GM18508 (cell line): ENCODE data around the gene FAP.
A peak's percentile ranks its signal among the peaks of the same experiment; 100 is the strongest.

Experiments used
- ATAC-seq: cut with Tn5 transposase; IDR thresholded peaks from one replicate; pipeline ENCODE4 v1.9.1; 2021; ENCODE audit warnings: moderate number of reproducible peaks; ENCODE audit not compliant: insufficient read depth, unreplicated experiment

The FAP gene

GRCh38 chr2:162243715-162244114 lies 470 bp upstream of the FAP start:
- no peak for ATAC-seq

- ATAC-seq: no peak
These were observed 512 bp downstream of the FAP start for GRCh38 chr2:162242586-162243280.

DNA sequence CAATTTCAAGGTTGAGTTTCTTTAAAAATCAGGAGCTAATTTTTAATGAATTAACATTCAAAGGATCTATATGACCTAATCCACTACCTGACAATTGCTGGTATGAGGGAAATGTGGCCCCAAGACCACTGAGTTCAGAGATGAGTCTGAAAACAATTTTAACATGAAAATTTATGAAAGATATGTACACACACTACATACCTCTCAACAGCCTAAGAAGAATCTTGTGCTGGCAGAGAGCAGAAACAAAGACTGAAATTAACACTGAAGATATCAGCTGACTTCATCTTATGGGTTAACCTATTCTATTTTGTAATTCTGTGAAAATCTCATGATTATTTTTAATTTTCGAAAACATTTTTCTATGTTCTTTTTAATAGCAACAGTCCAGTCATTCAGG lies 1.7 kb downstream of the FAP start:
- ATAC-seq: no peak

GRCh38 chr2:162234620-162235462 lies 8.4 kb downstream of the FAP start:
- ATAC-seq: no peak

DNA sequence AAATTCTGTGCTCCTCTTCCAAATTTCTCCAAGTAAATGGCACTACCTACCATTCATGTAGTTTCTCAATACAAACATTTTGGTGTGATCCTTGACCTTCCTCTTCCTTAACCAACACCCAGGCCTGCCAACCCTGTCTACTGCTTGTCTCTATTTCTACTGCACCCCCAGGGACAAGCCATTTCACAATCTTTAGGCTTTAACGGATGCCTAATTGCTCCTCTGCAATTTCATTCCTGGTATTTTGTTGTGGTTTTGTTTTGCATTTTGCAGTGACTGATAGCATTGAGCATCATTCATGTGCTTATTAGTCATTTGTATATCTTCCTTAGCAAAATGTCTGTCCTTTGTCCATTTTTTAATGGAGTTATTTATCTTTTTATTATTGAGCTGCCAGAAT lies 10.0 kb downstream of the FAP start:
- ATAC-seq: no peak

DNA sequence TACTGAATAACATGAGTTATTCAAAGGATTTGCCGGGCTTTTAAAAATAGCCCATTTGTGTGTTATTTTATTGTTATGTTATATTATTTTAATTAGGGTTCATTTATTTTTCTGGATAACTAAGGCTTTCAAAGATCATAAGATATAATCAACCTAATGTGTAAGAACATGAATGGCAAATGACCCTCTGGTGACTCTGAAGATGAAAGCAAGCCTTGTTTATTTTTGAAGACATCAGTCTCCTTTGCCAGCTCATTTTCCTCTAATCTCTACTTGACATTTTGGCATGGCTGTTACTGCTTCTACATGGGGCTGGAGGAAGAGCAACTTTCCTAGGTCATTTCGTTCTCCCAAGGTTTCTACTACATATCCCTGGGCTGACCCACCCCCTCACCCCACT lies 10.6 kb downstream of the FAP start:
- no peak for ATAC-seq

GRCh38 chr2:162232027-162232426 lies 11.2 kb downstream of the FAP start:
- no peak for ATAC-seq

- no peak for ATAC-seq
These were observed 12.5 kb downstream of the FAP start for GRCh38 chr2:162230761-162231160.

DNA sequence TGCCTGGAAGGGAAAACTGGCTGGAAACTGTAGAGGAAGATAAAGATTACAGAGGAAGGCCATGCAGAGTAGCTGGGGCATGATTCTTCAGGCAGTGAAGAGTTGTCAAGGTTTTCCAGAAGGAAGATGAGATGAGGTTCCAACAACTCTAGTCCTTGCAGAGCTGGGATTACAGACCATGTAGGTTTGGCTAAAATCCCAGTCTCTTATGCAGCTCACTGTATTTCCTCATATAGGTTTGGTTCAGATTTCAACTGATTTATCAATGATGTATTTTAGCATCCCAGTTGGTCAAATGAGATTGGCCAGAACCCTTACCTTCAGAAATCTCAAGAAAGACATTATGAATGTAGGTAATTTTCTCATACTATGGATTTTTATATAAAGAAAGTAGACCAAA lies 16.4 kb downstream of the FAP start:
- ATAC-seq: no peak

DNA sequence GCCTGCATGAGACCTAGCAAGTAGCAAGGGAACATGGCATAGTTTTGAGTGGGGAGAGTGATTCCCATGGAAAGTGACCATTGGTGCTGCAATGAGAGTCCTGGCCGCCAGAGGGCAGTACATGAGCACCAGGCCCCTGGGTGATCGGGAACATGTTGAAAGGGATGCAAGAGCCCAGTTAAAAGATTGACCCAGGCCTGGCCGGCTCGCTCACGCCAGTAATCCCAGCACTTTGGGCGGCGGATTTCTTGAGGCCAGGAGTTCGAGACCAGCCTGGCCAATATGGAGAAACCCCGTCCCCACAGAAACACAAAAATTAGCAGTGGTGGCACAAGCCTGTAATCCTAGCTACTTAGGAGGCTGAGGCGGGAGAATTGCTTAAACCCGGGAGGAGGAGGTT lies 22.2 kb downstream of the FAP start:
- ATAC-seq: peak; percentile 92

DNA sequence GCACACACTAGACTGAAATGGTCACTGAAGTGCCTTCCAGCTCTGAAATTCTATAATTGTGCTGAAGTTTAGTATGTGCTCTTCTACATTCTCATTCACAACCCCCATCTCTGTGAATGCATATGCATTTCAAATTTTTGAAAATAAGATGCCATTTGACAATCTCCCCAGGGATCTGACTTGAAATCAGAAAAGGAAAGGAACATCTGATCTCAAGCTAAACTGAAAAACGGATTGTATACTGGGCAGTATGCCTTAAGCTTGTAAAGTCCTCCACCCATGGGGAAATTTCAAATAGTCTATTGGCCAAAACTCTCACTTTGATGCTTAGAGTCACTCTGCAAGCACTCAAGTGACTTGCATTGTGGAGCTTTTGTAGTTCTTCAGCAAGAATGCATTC lies 22.9 kb downstream of the FAP start:
- ATAC-seq: no peak

DNA sequence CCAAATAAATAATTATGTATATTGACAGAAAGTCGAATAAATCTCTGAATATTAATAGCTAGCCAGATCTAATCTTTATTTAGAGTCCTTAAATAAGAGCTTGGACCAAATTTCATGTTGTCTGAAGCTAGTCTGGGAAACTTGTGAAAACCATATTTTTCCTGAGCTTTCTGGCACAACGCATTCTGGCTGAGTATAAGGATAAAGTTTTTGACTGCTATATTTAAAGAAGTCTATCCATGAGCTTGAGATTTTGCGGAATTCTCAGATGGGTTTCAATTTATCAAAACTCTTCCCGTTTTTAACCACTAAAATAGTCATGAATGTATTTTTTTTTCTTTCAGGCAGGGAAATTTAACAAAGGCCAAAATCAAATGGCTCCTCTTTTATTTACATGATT lies 23.8 kb downstream of the FAP start:
- ATAC-seq: no peak

DNA sequence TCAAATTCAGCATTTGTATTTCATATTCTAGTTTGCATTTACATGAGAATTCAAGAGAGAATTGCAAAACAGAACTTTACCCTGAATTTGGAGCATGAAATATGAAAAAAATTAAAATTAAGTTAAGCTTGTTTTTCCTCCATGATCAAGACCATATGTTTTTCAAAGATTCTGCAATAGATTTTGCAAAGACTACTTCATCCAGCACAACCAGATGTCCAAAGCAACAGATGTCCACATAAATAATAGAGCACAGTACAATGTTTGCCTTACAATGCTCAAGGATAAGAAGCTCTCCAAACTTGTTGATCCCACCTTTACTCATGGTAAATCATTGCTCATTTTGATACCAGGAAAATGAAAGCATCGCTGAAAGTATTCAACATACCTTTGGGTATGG lies 25.6 kb downstream of the FAP start:
- ATAC-seq: no peak

- ATAC-seq: no peak
These were observed 28.1 kb downstream of the FAP start for GRCh38 chr2:162215162-162215561.

- ATAC-seq: no peak
These were observed 30.9 kb downstream of the FAP start for GRCh38 chr2:162212366-162212765.

DNA sequence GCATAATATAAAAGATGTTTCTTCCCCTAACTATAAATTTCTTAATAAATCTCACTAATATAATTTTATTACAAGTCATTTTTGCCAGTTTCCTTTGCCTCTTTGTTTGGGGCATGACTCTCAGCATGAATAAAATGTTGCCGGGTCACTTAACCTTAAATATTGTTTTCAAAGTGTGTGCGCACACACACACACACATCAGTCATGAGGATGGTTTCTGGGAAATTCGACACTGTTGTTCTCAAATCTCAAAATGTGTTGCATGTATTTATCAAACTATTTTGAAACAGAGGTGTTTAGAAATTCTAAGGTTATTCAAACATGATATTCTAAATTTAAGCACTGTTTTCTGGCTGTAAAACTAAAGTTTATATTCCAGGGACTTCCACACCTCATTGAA lies 31.5 kb downstream of the FAP start:
- no peak for ATAC-seq

DNA sequence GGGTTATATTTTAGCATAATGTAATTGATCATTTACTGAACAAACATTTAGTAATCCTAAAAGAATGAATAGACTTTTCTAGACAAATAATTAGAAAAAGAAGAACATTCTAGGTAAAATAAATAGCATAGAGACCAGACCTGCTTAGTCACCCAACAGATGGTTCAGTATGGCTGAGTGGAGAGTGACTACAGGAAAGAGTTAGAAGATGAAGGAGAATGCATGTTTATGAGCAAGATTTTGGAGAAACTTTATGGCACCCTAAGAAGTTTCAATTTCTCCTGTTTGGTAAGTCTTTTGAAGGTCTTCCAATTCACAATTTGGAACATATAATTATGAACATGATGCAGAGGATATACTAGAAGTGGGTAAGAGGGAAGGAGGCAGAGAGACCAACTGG lies 32.9 kb downstream of the FAP start:
- ATAC-seq: no peak

- no peak for ATAC-seq
These were observed 41.0 kb downstream of the FAP start for GRCh38 chr2:162202203-162202602.

- ATAC-seq: no peak
These were observed 42.6 kb downstream of the FAP start for GRCh38 chr2:162200636-162201035.

GRCh38 chr2:162199913-162200312 lies 43.3 kb downstream of the FAP start:
- no peak for ATAC-seq

- no peak for ATAC-seq
These were observed 45.0 kb downstream of the FAP start for GRCh38 chr2:162198239-162198638.
